Skeletal muscle satellite cell (primary cell): ENCODE results near the gene TPD52L2.

ENCODE experiments used
- H3K27me3 ChIP-seq: 2 replicates; pipeline ENCODE4 v1.7.0; 2013; ENCODE audit warnings: low read length; ENCODE audit not compliant: control insufficient read depth, insufficient read depth
- H3K36me3 ChIP-seq: 2 replicates; pipeline ENCODE4 v1.7.0; 2013; ENCODE audit warnings: mild to moderate bottlenecking, control low read depth, low read length; ENCODE audit not compliant: insufficient read depth
- H3K4me1 ChIP-seq: 2 replicates; pipeline ENCODE4 v1.7.0; 2013; ENCODE audit warnings: low read length; ENCODE audit not compliant: control insufficient read depth, insufficient read depth
- H3K4me2 ChIP-seq: 2 replicates; pipeline ENCODE4 v1.7.0; 2013; ENCODE audit warnings: mild to moderate bottlenecking, low read length
- H3K4me3 ChIP-seq: 2 replicates; pipeline ENCODE4 v1.7.0; 2013; ENCODE audit warnings: low read length
- H3K9ac ChIP-seq: 2 replicates; pipeline ENCODE4 v1.7.0; 2013; ENCODE audit warnings: mild to moderate bottlenecking, low read depth, low read length, moderate library complexity
- H3K9me3 ChIP-seq: replicated peaks from 2 replicates; pipeline ENCODE4 v1.7.0; 2013; ENCODE audit warnings: mild to moderate bottlenecking, control low read depth, low read length

Gene TPD52L2

GRCh38 chr20:63895952-63896263 is 30.8 kb downstream of the TPD52L2 start:
- Histone ChIP-seq H3K4me1 (peaks cover 11% of the 10 kb centered on the region), H3K27me3 (no peaks in the 10 kb centered on the region), H3K4me2 (peak overlapping the region; percentile 90), H3K4me3 (peak overlapping the region; percentile 76), H3K9me3 (no peaks in the 10 kb centered on the region), H3K9ac (peak overlapping the region; percentile 94), H3K36me3 (peaks cover 28% of the 10 kb centered on the region)

GRCh38 chr20:63896264-63897105 is 31.4 kb downstream of the TPD52L2 start:
- Histone ChIP-seq H3K4me2 (peak overlapping the region; percentile 90), H3K4me3 (peak overlapping the region; percentile 76), H3K9ac (peak overlapping the region; percentile 94), H3K27me3 (no peaks in the 10 kb centered on the region), H3K9me3 (no peaks in the 10 kb centered on the region), H3K36me3 (peaks cover 26% of the 10 kb centered on the region), H3K4me1 (peaks cover 11% of the 10 kb centered on the region)

GRCh38 chr20:63897978-63898561 is 33.0 kb downstream of the TPD52L2 start:
- Histone ChIP-seq H3K36me3 (peaks cover 17% of the 10 kb centered on the region), H3K9ac (no peak overlapping the region), H3K4me3 (no peak overlapping the region), H3K4me1 (peaks cover 15% of the 10 kb centered on the region), H3K4me2 (no peak overlapping the region), H3K27me3 (no peaks in the 10 kb centered on the region), H3K9me3 (no peaks in the 10 kb centered on the region)

GRCh38 chr20:63898882-63899558 is 34.0 kb downstream of the TPD52L2 start:
- H3K4me3 ChIP-seq: no peak overlapping the region
- H3K9me3 ChIP-seq: no peaks in the 10 kb centered on the region
- peaks cover 21% of the 10 kb centered on the region for H3K4me1 ChIP-seq
- peaks cover 17% of the 10 kb centered on the region for H3K36me3 ChIP-seq
- no peaks in the 10 kb centered on the region for H3K27me3 ChIP-seq
- H3K9ac ChIP-seq: no peak overlapping the region
- H3K4me2 ChIP-seq: no peak overlapping the region

- Histone ChIP-seq H3K9me3 (no peaks in the 10 kb centered on the region), H3K36me3 (peaks cover 17% of the 10 kb centered on the region), H3K4me1 (peaks cover 23% of the 10 kb centered on the region), H3K9ac (no peak overlapping the region), H3K4me3 (no peak overlapping the region), H3K4me2 (no peak overlapping the region), H3K27me3 (no peaks in the 10 kb centered on the region)
Observed at GRCh38 chr20:63900413-63900812, 35.3 kb downstream of the TPD52L2 start.

- Histone ChIP-seq H3K4me2 (no peak overlapping the region), H3K27me3 (no peaks in the 10 kb centered on the region), H3K4me1 (peaks cover 15% of the 10 kb centered on the region), H3K4me3 (no peak overlapping the region), H3K36me3 (peaks cover 7% of the 10 kb centered on the region), H3K9me3 (no peaks in the 10 kb centered on the region), H3K9ac (no peak overlapping the region)
Observed at GRCh38 chr20:63903796-63904561, 38.9 kb downstream of the TPD52L2 start.

- H3K4me2 ChIP-seq: no peak overlapping the region
- peaks cover 33% of the 10 kb centered on the region for H3K4me1 ChIP-seq
- H3K9ac ChIP-seq: no peak overlapping the region
- H3K9me3 ChIP-seq: no peaks in the 10 kb centered on the region
- H3K4me3 ChIP-seq: no peak overlapping the region
- H3K36me3 ChIP-seq: no peaks in the 10 kb centered on the region
- no peaks in the 10 kb centered on the region for H3K27me3 ChIP-seq
Observed at GRCh38 chr20:63908008-63908682, 43.1 kb downstream of the TPD52L2 start.

GRCh38 chr20:63911176-63911575 is 46.1 kb downstream of the TPD52L2 start:
- Histone ChIP-seq H3K9ac (peak overlapping the region; percentile 46), H3K4me2 (peak overlapping the region; percentile 47), H3K4me1 (peaks cover 25% of the 10 kb centered on the region), H3K4me3 (no peak overlapping the region), H3K36me3 (no peaks in the 10 kb centered on the region), H3K27me3 (no peaks in the 10 kb centered on the region), H3K9me3 (no peaks in the 10 kb centered on the region)

GRCh38 chr20:63913768-63914167 is 48.7 kb downstream of the TPD52L2 start:
- H3K36me3 ChIP-seq: peaks cover 6% of the 10 kb centered on the region
- no peaks in the 10 kb centered on the region for H3K9me3 ChIP-seq
- no peaks in the 10 kb centered on the region for H3K27me3 ChIP-seq

GRCh38 chr20:63915471-63915870 is 50.4 kb downstream of the TPD52L2 start:
- peaks cover 25% of the 10 kb centered on the region for H3K4me1 ChIP-seq
- H3K9ac ChIP-seq: no peak overlapping the region
- no peak overlapping the region for H3K4me2 ChIP-seq
- H3K4me3 ChIP-seq: no peak overlapping the region
- no peaks in the 10 kb centered on the region for H3K27me3 ChIP-seq
- no peaks in the 10 kb centered on the region for H3K9me3 ChIP-seq
- H3K36me3 ChIP-seq: peaks cover 14% of the 10 kb centered on the region

More at GRCh38 chr20:63913768-63914167, 48.7 kb downstream of the TPD52L2 start:
- Histone ChIP-seq H3K4me1 (peaks cover 25% of the 10 kb centered on the region), H3K4me2 (no peak overlapping the region), H3K4me3 (no peak overlapping the region), H3K9ac (no peak overlapping the region)
